AG10803 (cell line): ENCODE data around the gene RET.

Source experiments
- DNase-seq: peaks from one replicate; pipeline ENCODE4 v3.0.0; 2010; ENCODE audit warnings: low read depth
- H3K4me3 ChIP-seq: 2 replicates; pipeline ENCODE4 v1.5.1; 2011; ENCODE audit warnings: mild to moderate bottlenecking, low read length, control low read depth
- CTCF ChIP-seq: conservative IDR thresholded peaks from 2 replicates; pipeline ENCODE4 v1.5.1; 2011; ENCODE audit warnings: mild to moderate bottlenecking, low read length, control low read depth, inconsistent platforms

The RET gene

GRCh38 chr10:43117777-43118583, 41.1 kb downstream of the RET start:
- DNase-seq, result no peak
- TF ChIP-seq CTCF, result no peak
- no peak overlapping the region for H3K4me3 ChIP-seq

GRCh38 chr10:43118631-43119415, 42.0 kb downstream of the RET start:
- TF ChIP-seq CTCF, result no peak
- no peak for DNase-seq
- H3K4me3 ChIP-seq, result no peak overlapping the region

DNA sequence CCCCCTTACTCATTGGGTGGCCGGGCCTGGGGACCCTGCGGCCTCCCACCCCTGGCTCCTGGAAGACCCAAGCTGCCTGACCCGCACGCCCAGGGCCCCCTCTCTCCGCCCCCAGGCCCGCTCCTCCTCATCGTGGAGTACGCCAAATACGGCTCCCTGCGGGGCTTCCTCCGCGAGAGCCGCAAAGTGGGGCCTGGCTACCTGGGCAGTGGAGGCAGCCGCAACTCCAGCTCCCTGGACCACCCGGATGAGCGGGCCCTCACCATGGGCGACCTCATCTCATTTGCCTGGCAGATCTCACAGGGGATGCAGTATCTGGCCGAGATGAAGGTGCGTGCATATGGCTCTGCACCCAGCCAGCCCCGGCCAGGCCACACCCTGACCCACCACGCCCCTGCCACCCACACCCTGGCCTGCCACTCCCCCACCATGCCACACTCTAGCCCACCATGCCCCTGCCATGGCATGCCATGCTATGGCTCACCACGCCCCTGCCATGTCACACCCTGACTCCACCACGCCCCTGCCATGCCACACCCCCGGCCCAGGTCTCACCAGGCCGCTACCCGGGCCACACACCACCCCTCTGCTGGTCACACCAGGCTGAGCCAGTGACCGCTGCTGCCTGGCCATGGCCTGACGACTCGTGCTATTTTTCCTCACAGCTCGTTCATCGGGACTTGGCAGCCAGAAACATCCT, 42.7 kb downstream of the RET start:
- TF ChIP-seq CTCF, result no peak
- no peak for DNase-seq
- no peak overlapping the region for H3K4me3 ChIP-seq

- TF ChIP-seq CTCF, result no peak
- H3K4me3 ChIP-seq, result no peak overlapping the region
- no peak for DNase-seq
These were observed 43.5 kb downstream of the RET start for GRCh38 chr10:43120116-43120928.

DNA sequence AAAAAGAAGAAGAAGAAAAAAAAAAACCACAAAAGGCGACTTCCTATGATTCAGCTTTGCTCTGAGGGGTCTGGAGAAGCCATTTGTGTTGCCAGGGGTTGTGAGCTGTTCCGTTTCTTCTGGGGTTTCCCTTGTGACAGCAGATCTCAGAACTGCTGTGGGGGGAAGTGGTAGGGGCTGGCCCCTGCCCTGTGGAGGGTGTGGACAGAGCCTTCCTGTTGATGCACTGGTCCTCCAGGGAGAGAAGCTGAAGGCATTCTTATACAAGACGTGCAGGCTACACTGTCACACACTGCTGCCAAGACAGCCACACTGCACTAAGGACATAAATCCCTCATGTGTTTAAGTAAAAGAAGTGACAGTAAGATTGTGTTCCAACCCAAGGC, 44.1 kb downstream of the RET start:
- no peak for DNase-seq
- no peak overlapping the region for H3K4me3 ChIP-seq
- no peak for TF ChIP-seq CTCF

GRCh38 chr10:43121444-43121843, 44.6 kb downstream of the RET start:
- no peak for DNase-seq
- TF ChIP-seq CTCF, result no peak
- H3K4me3 ChIP-seq, result no peak overlapping the region
